H7 (cell line): Measurements from ENCODE around the gene CNTNAP4. TPM values are rescaled to one million over a fixed set of nuclear protein-coding genes. Genes with fewer than 3 reads are reported as not detected.

Source experiments
- DNase-seq: peaks from one replicate; pipeline ENCODE4 v3.0.0; 2012
- H3K27me3 ChIP-seq: 2 replicates; pipeline ENCODE4 v1.6.0; 2011; ENCODE audit warnings: mild to moderate bottlenecking, low read length; ENCODE audit not compliant: control insufficient read depth, insufficient read depth
- H3K36me3 ChIP-seq: replicated peaks from 2 replicates; pipeline ENCODE4 v1.5.1; 2011; ENCODE audit warnings: low read length; ENCODE audit not compliant: control insufficient read depth, insufficient read depth
- H3K4me3 ChIP-seq: 2 replicates; pipeline ENCODE4 v1.5.1; 2011; ENCODE audit warnings: low read depth, mild to moderate bottlenecking, control low read depth, low read length, moderate library complexity; ENCODE audit not compliant: insufficient read depth
- total RNA-seq: library from RNA; depleted of rRNA; stranded (reverse); fragments of >200 nt; shearing (Covaris generic); gene quantifications from 2 replicates; pipeline ENCODE4 v1.2.3, GENCODE V29; 2014

Gene CNTNAP4
- total RNA-seq, 1 experiment from 2014 or later, result 0.03 TPM

DNA sequence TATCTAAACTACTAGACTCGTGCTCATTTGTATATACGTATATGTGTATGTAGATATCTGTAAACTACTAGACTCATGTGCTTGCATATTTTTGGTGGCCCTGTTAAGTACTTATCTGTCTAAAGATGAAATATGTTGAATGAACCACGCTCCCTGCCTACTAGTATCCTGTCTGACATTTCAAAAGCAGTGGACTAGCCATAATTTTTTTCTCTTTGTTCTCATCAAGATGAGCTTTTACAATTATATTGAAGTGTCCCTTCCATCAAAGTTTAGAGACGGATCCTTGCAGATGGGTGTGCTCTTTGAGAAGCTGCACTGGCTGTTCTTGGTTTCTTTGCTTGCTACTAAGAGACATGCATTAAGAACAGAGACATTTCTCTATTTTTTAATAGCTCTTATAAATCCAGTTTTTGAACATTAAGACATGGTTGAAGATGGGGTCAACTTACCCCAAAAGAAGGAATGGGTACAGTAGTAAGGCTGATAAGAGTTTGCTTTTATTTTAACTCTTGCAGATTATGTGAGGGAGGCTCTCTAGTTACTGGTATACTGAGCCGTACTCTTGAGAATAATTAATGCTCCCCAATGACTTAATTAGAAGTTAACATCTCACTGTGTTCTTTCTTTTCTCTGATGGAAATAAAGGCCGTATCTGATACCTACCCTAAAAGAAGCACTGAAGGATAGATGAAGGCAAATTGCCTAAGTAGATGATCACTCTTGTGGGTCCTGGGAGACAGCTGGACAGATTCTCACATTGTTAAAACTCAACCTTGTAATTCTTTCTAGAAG, 3.4 kb downstream of the CNTNAP4 start:
- H3K36me3 ChIP-seq, result no peaks in the 10 kb centered on the region
- no peak overlapping the region for H3K4me3 ChIP-seq
- peaks cover 12% of the 10 kb centered on the region for H3K27me3 ChIP-seq
- no peak for DNase-seq

GRCh38 chr16:76287466-76287865, 10.3 kb downstream of the CNTNAP4 start:
- no peak overlapping the region for H3K4me3 ChIP-seq
- H3K36me3 ChIP-seq, result no peaks in the 10 kb centered on the region
- no peaks in the 10 kb centered on the region for H3K27me3 ChIP-seq
- no peak for DNase-seq

DNA sequence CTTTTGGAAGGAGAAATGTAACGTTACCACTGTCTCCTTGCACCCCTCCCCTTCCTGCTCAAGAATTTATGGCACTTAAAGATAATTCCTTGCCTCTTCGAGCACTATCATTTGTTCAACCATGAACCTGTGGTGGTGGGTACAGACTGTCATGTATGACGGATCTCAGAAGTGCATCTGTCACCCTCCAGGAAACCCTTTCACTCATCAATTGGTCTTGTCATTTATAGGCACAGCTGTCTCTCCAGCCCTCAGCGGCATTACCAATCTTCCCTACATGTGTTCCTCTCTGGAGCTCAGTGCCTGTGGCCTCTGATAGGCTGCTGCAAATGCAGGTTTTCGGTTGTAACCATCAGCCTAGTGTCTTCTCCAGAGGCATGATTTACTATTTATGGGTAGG, 15.0 kb downstream of the CNTNAP4 start:
- Histone ChIP-seq H3K27me3 (no peaks in the 10 kb centered on the region), H3K4me3 (no peak overlapping the region), H3K36me3 (no peaks in the 10 kb centered on the region)
- DNase-seq, result no peak

DNA sequence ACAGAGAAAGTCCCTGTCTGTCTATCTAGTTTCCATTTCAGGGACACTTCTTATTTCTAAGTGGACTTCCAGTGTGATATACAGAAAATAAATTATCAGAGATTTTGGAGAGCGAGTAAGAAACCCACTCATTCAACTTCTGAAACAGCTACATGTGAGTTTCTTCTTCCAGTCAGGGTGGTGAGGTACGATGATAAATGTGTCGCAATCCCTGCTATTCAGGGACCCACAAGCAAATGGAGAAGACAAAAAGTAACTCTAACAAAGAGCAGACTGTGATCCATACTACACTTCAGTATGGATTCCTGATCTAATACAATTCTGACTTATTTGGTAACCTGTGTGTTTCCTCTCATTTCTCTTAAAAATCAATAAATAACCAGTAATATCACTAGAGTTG, 16.8 kb downstream of the CNTNAP4 start:
- no peak for DNase-seq
- H3K36me3 ChIP-seq, result no peaks in the 10 kb centered on the region

DNA sequence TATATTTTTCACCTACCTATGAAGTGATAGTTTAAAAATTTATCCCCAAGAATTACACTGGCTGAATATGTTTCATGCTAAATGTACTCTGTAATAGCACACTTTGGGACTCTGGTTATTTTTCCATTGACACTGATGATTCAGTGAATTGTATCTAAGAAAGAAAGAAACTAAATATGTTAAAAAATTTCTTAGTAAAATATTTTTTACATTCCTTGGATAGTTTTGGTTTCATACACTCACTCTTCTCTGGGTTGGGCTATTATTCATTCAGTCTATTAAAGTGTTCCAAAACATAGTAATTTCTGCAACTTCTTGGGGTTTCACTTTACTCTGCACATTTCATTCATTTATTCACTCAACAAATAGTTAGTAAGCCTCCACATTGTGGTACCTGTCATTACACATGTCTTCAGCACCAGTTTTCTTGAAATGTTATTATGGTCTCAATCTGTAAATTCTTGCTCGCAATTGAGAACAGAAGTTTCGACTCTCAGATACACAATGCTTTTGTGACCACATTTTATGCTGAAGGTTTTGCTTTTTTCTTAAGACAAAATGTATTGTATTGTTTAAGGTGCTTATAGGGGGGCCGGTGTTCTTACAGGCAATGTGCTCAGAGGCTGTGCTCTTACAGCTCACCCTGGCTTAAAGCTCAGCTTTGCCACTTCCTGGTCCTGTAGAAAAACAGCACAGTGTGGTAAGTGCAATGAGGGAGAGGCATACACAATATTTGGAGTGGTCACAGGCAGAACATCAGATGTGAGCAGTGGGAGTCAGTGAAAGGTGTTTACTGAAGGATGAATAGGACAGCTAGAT, 17.4 kb downstream of the CNTNAP4 start:
- Histone ChIP-seq H3K4me3 (no peak overlapping the region), H3K27me3 (no peaks in the 10 kb centered on the region), H3K36me3 (no peaks in the 10 kb centered on the region)
- DNase-seq, result no peak

More for the DNA sequence above, 16.8 kb downstream of the CNTNAP4 start:
- Histone ChIP-seq H3K4me3 (no peak overlapping the region), H3K27me3 (no peaks in the 10 kb centered on the region)

DNA sequence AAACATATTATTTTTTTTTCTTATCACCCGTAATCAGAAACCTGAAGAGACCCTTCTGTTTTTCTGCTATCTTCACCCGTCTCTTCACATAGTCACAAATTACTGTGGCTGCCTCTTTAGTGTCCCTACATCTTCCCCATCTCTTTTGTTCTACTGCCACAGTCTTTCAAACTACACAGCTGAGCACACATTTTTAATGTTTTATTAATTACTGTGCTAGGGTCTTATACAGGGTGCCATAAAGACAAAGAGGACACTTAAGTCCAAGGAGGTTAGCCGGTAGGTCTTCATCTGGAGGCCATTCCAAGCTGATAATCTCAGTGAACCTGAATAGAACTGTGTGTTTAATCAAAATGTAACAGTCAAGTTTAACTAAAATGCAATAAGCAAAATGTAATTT, 20.7 kb downstream of the CNTNAP4 start:
- Histone ChIP-seq H3K4me3 (no peak overlapping the region), H3K36me3 (no peaks in the 10 kb centered on the region), H3K27me3 (no peaks in the 10 kb centered on the region)
- no peak for DNase-seq

DNA sequence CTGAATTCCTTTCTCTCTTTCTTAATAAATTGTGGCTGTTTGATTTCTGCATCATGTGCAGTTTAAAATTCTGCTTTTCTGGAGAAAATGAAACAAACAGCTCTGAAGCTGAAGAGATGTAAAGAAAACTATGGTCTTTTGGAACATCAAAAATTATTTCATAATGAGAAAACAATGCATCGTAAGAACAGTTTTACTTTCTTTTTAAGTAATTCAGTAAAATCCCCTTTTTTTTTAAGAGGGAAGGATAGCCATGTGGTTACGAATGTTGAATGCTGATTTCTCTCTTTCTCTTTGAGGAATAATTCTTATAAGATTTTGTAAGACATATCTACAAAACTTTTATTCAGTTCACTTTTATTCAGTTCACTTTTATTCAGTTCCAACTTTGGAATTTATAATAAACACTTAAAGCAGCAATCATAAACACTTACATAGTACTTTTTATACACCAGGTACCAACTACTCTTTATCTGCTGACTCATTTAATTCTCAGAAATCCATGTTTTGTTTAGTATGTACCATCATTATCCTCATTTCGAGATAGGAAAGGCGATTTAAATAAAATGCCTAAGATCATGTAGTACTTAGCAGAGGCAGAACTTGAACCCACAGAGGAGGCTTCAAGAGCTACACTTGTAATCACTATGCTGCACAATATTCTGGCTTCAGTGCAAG, 26.6 kb downstream of the CNTNAP4 start:
- no peak for DNase-seq
- H3K36me3 ChIP-seq, result no peaks in the 10 kb centered on the region
- H3K4me3 ChIP-seq, result no peak overlapping the region
- H3K27me3 ChIP-seq, result no peaks in the 10 kb centered on the region

- no peaks in the 10 kb centered on the region for H3K27me3 ChIP-seq
- no peak for DNase-seq
These were observed 32.6 kb downstream of the CNTNAP4 start for GRCh38 chr16:76309639-76310335.

DNA sequence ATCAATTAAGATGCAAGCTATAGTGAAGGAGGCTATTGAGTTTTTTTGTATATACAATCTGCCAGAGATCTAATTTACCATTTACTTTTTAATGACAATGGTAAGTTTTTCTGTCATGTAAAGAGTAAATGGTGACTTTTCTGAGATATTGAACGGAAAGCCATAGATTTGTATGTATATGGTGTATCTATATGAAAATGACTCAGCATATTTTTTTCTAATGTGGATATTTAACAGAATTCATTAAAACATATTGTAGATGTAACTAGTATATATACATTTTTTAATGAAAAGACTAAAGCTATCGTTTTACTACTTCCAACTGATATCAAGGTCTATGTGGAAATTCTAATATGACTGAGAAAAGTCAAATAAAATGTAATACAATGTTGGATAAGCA, 34.1 kb downstream of the CNTNAP4 start:
- no peak for DNase-seq
- Histone ChIP-seq H3K27me3 (no peaks in the 10 kb centered on the region), H3K4me3 (no peak overlapping the region), H3K36me3 (no peaks in the 10 kb centered on the region)

More at GRCh38 chr16:76309639-76310335, 32.6 kb downstream of the CNTNAP4 start:
- Histone ChIP-seq H3K36me3 (no peaks in the 10 kb centered on the region), H3K4me3 (no peak overlapping the region)

DNA sequence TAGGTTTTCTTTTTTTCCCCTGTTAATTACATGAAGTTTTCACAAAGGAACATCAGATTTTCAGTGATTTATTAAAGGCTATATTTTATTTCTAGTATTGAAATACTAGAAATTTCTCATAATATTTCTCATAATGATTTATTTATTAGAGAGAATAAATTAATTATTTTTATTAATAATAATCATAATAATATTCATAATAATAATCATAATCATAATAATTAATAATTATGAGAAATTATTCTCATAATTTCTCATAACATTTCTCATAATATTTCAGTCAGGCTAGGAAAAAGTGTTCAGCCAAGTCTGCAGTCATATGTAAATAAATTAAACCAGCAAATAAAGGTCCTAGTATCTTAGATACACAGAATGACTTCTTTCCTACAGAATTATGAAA, 41.4 kb downstream of the CNTNAP4 start:
- no peak for DNase-seq
- no peaks in the 10 kb centered on the region for H3K27me3 ChIP-seq
- H3K4me3 ChIP-seq, result no peak overlapping the region
- no peaks in the 10 kb centered on the region for H3K36me3 ChIP-seq

GRCh38 chr16:76329106-76329505, 51.9 kb downstream of the CNTNAP4 start:
- no peak for DNase-seq

DNA sequence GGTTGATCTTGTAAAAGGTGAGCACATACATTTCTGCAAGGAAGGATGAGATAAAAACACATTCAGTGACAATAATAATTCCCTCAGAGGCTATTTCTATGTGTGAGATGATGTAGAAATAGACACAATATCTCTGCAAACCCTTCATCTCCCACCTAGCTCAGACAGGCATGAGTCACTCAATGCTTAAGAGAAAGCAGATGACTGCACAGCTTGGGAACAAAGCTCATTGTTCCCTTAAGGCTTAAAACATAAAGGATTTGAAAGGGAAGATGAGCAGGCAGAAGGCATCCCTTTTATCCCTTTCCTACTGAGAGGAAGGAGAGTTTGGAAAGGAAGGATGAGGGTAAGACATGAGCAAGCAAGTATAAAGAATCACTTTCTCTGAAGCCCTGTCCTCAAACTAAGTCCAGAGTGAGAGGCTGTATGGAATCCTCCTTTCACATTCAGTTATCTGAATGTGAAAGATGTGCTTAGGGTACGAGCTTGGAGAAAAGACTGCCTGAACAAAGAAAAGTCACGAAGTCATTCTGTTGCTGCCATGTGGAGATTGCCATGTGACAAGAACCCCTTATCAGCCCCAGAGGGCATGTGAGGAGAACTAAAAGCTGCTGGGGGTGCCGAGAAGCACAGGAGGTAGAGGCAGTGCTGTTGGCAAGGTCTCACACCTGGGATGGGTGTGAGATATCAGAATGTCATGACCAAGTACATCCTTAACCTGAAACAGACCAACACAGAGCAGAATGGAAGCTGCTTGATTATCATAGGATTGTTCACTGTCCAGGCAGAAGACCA, 58.2 kb downstream of the CNTNAP4 start:
- Histone ChIP-seq H3K36me3 (no peaks in the 10 kb centered on the region), H3K4me3 (no peak overlapping the region), H3K27me3 (no peaks in the 10 kb centered on the region)
- peak; percentile 2 for DNase-seq

More at GRCh38 chr16:76329106-76329505, 51.9 kb downstream of the CNTNAP4 start:
- H3K36me3 ChIP-seq, result no peaks in the 10 kb centered on the region
- no peaks in the 10 kb centered on the region for H3K27me3 ChIP-seq
- H3K4me3 ChIP-seq, result no peak overlapping the region

DNA sequence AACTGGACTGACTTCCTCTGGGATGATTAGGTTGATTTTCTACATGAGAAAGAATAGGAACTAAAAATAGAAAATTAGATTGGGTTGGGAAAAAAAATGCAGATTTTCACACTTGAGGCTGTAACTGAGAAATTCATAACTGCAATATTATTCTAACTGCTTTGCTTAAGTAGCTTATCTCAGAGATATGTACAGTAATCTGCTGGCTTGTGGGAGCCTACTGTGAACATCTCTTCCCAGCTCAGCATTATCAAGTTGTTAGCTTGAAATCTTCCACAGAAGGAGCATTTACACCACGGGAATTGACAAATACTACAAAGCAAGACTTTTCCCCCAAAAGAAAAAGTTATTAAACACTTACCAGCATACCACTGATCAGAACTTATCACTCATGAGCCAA, 58.9 kb downstream of the CNTNAP4 start:
- DNase-seq, result no peak
- Histone ChIP-seq H3K4me3 (no peak overlapping the region), H3K27me3 (no peaks in the 10 kb centered on the region), H3K36me3 (no peaks in the 10 kb centered on the region)

DNA sequence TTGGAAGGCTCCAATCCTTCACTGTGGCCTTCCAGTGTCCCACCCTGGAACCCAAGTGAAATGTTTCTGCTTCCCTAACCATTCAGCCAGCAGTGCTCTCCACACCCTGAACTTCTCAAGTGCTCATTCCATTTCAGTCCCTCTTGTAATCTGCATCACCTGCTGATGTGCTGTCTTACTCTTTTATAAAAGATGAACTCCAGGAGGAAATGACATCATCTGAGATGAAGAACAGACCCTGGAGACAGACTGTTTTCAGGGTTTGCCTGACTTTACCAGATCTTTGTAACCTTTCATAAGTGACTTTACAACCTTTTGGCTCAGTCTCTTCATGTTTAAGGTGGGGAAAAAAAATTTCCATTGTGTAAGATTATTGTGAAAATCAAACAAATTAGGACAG, 61.3 kb downstream of the CNTNAP4 start:
- no peak for DNase-seq
- no peaks in the 10 kb centered on the region for H3K36me3 ChIP-seq
- H3K4me3 ChIP-seq, result no peak overlapping the region
- no peaks in the 10 kb centered on the region for H3K27me3 ChIP-seq
